Ishikawa (cell line): ENCODE data around the gene DIAPH2.

Source experiments
- CEBPB ChIP-seq: IDR thresholded peaks from 2 replicates; pipeline ENCODE4 v1.6.1; 2012
- TAF1 ChIP-seq: IDR thresholded peaks from 2 replicates; pipeline ENCODE4 v1.6.1; 2012; ENCODE audit warnings: low read depth, mild to moderate bottlenecking

GRCh38 chrX:96957718-96958117, 273.1 kb downstream of the DIAPH2 start:
- TF ChIP-seq TAF1 (no peak), CEBPB (no peak)
